ACHN (cell line): ENCODE results near the gene SRGAP1.
A peak's percentile ranks its signal among the peaks of the same experiment; 100 is the strongest.
"Not testable (repeated sequence)": the region's sequence is repeated elsewhere in the genome, so short reads cannot be mapped to it uniquely, and the experiment has no call there.

Experiments
- DNase-seq: peaks from one replicate; pipeline ENCODE4 v3.0.0-alpha.2; 2015
- in situ Hi-C: cut with HindIII; loops from 2 replicates; pipeline ENCODE4 v1.10.0; 2017; ENCODE audit warnings: low sequenced_read_pairs, low pct_ligation_motif_present, low pct_unique_long_range_greater_than_20kb

The SRGAP1 gene

DNA sequence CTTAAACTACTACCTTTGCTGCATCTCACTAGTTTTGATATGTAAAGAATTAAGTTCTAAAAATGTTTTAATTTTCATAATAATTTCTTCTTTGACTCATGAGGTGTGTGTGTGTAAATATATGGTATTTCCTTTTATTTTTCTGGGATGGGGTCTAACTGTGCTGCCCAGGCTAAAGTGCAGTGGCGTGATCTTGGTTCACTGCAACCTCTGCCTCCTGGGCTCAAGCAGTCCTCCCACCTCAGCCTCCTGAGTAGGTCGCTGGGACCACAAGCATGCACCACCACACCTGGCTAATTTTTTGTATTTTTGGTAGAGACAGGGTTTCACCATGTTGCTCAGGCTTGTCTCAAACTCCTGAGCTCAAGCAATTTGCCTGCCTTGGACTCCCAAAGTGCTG is 15.4 kb downstream of the SRGAP1 start:
- DNase-seq, in situ Hi-C loops: not testable (repeated sequence)

GRCh38 chr12:63862187-63862968 is 17.9 kb downstream of the SRGAP1 start:
- peak; percentile 57 for DNase-seq
- in situ Hi-C loops, result no loop called here

DNA sequence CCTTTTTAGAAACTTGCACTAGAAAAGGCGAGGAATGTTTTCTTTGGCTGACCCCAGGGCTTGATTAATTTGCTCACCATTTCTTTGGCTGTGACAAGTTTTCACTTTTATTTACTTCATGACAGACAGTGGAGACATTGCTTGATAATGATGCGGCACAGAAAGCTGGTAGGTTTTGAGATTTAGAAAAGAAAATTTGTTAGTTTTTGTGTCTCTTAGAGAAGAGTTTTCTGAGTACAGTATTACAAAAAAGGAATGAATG is 18.4 kb downstream of the SRGAP1 start:
- in situ Hi-C loops, result no loop called here
- no peak for DNase-seq

GRCh38 chr12:63863658-63864453 is 19.4 kb downstream of the SRGAP1 start:
- DNase-seq, result no peak
- in situ Hi-C loops, result no loop called here

GRCh38 chr12:63864454-63864706 is 19.9 kb downstream of the SRGAP1 start:
- in situ Hi-C loops, result no loop called here
- no peak for DNase-seq

DNA sequence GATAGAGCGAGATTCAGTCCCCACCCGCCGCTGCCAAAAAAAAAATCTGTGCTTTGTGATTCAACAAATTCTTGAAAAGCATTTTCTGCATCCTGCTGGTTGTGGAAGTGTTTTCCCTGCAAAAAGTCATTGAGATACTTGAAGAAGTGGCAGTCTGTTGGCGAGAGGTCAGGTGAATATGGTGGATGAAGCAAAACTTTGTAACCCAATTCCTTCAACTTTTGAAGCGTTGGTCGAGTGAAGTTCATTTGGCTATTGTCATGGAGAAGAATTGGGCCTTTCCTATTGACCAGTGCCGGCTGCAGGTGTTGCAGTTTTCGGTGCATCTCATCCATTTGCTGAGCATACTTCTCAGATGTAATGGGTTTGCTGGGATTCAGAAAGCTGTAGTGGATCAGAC is 20.9 kb downstream of the SRGAP1 start:
- DNase-seq, result no peak
- in situ Hi-C loops, result no loop called here

GRCh38 chr12:63867053-63867452 is 22.6 kb downstream of the SRGAP1 start:
- DNase-seq, result no peak
- in situ Hi-C loops, result no loop called here

- in situ Hi-C loops, result no loop called here
- no peak for DNase-seq
These were observed 25.2 kb downstream of the SRGAP1 start for GRCh38 chr12:63869656-63870055.

- in situ Hi-C loops, result no loop called here
- no peak for DNase-seq
These were observed 26.3 kb downstream of the SRGAP1 start for GRCh38 chr12:63870838-63871237.

DNA sequence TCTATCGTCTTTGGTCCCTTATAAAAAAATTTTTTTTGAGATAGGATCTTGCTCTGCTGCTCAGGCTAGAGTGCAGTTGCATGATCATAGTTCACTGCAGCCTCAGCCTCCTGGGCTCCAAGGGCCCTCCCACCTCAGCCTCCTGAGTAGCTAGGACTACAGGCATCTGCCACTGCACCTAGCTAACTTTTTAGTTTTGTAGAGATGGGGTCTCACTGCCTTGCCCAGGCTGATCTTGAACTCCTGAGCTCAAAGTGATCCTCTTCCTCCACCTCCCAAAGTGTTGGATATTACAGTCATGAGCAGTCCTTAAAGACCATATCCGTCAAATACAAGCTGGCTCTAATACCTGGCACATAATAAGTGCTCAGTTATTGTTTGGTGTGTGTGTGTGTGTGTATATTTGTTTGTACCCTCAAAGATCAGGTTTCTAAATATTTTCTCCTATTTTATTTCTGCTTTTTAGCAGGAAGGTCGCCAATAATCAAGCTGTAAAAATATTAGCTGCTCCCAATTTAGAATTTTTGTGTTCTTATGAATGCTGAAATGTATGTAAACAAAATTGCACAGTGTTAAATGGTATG is 30.5 kb downstream of the SRGAP1 start:
- in situ Hi-C loops, result no loop called here
- no peak for DNase-seq

- in situ Hi-C loops, result no loop called here
- no peak for DNase-seq
These were observed 31.2 kb downstream of the SRGAP1 start for GRCh38 chr12:63875703-63876102.

DNA sequence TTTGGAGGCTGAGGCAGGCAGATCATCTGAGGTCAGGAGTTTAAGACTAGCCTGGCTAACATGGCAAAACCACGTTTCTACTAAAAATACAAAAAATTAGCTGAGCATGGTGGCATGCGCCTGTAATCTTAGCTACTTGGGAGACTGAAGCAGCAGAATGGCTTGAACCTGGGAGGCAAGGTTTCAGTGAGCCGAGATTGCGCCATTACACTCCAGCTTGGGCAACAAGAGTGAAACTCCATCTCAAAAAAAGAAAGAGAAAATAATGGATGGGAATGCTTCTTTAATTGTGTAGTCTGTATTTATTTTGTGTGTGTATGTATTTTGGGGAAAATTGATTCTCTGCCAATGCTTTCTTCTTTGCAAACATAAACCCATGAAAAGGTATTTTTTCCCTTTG is 32.5 kb downstream of the SRGAP1 start:
- DNase-seq, result no peak
- in situ Hi-C loops, result no loop called here

DNA sequence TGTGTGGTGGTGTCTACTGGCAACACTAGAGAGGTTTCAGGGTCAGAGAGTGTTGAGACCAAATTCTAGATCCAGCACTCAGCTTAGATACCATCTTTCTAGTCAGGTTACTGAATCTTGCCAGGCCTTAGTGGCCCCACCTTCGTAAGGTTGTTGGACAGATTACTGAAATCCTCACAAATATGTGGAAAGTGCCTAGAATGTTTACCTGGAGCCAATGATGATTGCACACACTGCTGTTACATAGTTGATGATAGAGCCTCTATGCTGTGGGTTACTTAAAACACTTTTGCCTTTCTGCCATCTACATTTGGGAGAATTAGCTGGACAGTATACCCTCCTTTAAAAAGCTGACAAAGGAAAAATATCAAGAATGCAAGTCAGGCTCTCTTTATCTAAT is 33.2 kb downstream of the SRGAP1 start:
- no peak for DNase-seq
- in situ Hi-C loops, result no loop called here

DNA sequence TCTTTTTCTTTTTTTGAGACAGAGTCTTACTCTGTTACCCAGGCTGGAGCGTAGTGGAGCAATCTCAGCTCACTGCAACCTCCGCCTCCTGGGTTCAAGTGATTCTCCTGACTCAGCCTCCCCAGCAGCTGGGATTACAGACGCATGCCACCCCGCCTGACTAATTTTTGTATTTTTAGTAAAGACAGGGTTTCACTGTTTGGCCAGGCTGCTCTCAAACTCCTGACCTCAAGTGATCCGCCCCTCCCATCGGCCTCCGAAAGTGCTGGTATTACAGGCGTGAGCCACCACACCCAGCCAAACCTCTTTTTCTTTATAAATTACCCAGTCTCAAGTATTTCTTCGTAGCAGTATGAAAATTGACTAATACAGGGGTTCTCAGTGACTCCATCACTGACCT is 35.7 kb downstream of the SRGAP1 start:
- in situ Hi-C loops, DNase-seq: not testable (repeated sequence)

- no peak for DNase-seq
- in situ Hi-C loops, result no loop called here
These were observed 36.3 kb downstream of the SRGAP1 start for GRCh38 chr12:63880742-63881263.

DNA sequence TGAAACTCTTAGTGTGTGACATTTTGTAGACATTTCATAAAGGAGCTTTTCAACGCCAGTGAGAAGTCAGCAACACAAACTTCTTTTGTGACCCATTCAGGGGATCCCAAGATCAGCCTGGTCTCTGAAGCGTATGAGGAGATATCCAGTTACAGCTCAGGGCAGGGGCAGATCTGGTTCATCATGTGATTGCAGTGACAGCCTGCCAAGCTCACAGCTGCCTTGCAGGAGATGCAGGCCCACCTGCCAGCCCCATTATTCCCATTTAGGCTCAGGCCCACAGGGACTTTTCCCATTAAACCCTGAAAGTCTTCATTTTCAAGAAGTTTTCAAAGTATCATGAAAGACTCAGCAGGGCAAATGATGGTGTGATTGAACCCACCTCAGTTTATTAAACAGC is 38.3 kb downstream of the SRGAP1 start:
- in situ Hi-C loops, result no loop called here

GRCh38 chr12:63885401-63885800 is 40.9 kb downstream of the SRGAP1 start:
- in situ Hi-C loops, result no loop called here
- DNase-seq, result no peak

More for the DNA sequence above, 38.3 kb downstream of the SRGAP1 start:
- DNase-seq, result no peak

DNA sequence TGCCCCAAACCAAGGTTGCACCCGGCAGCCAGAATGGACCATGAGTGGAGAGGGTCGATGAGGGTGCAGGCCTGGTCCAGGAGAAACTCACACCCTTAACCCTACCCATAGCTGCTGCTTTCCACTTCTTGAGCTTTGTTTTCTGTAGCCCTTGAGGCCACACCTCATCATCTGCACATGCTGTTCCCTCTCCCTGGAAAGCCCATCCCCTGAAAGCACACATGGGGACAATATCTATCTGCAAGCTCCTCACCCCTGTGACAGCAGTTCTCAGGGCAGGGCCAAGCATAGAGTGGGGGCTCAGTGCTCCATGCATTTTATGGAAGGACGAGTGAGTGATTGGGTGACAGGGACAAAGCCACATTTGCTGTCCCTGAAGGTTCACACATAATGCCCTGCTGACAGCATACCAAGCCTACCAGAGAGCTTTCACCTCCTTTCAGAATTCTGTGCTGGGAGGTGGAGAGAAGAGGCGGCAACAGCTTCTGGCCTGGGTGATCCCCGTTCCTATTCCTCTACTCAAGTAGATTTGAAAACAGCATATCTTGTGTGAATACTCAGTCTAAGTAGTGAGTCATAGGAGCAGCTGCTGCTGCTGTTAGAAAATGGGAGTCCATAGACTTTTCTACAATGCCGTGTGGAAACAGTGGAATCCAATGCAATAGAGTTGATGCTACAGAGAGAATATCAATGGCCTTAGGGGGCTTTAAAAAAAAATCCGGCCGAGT is 44.6 kb downstream of the SRGAP1 start:
- peak; percentile 42 for DNase-seq

More for the DNA sequence above, 44.6 kb downstream of the SRGAP1 start:
- in situ Hi-C loops, result no loop called here
